Liver (tissue), 9 donors: ENCODE measurements around the gene UBQLN1. TPM values are rescaled to one million over a fixed set of nuclear protein-coding genes. Genes with fewer than 3 reads are reported as not detected.

Experiments
- DNase-seq: peaks from one replicate; pipeline ENCODE4 v3.0.0-alpha.2; 2017; ENCODE audit warnings: low spot score
- H3K27ac ChIP-seq, 2 donors: one replicate each; pipeline ENCODE4 v1.7.0; 2013; ENCODE audit warnings: inconsistent platforms in 2 of 2, low read length in 2 of 2, control low read depth in 1 of 2, low read depth in 1 of 2, mild to moderate bottlenecking in 1 of 2
- H3K27me3 ChIP-seq, 4 donors: one replicate each; pipeline versions ENCODE4 v1.6.1 to v1.7.0; 2013; ENCODE audit warnings: low read length in 3 of 4, inconsistent platforms in 1 of 4, mild to moderate bottlenecking in 1 of 4, moderate library complexity in 1 of 4; ENCODE audit not compliant: control insufficient read depth in 4 of 4, insufficient read depth in 4 of 4
- H3K36me3 ChIP-seq, 4 donors: one replicate each; pipeline versions ENCODE4 v1.6.1 to v1.7.0; 2013; ENCODE audit warnings: low read length in 3 of 4, mild to moderate bottlenecking in 3 of 4, low read depth in 1 of 4, moderate library complexity in 1 of 4; ENCODE audit not compliant: control insufficient read depth in 4 of 4, insufficient read depth in 3 of 4
- H3K4me1 ChIP-seq, 4 donors: one replicate each; pipeline versions ENCODE4 v1.6.1 to v1.7.0; 2013; ENCODE audit warnings: low read length in 3 of 4, mild to moderate bottlenecking in 3 of 4, moderate library complexity in 1 of 4; ENCODE audit not compliant: control insufficient read depth in 4 of 4, insufficient read depth in 4 of 4
- H3K4me3 ChIP-seq, 3 donors: one replicate each; pipeline versions ENCODE4 v1.6.1 to v1.7.0; 2013; ENCODE audit warnings: low read length in 3 of 3, control low read depth in 1 of 3, low read depth in 1 of 3, mild to moderate bottlenecking in 1 of 3
- H3K9ac ChIP-seq, 2 donors: one replicate each; pipeline ENCODE4 v1.7.0; 2013; ENCODE audit warnings: low read length in 2 of 2, mild to moderate bottlenecking in 2 of 2, moderate library complexity in 2 of 2, control low read depth in 1 of 2, low read depth in 1 of 2
- H3K9me3 ChIP-seq, 4 donors: one replicate each; pipeline versions ENCODE4 v1.6.1 to v1.7.0; 2013; ENCODE audit warnings: low read length in 3 of 4; ENCODE audit not compliant: control insufficient read depth in 4 of 4
- EGR1 ChIP-seq, 2 donors: IDR thresholded peaks; 2 replicates each; pipeline ENCODE4 v1.6.1; 2016 to 2018; ENCODE audit warnings: antibody characterized with exemption in 2 of 2, low read depth in 2 of 2
- FOXA1 ChIP-seq: IDR thresholded peaks from 2 replicates; pipeline ENCODE4 v1.6.1; 2016; ENCODE audit warnings: antibody characterized with exemption
- FOXA2 ChIP-seq: IDR thresholded peaks from 2 replicates; pipeline ENCODE4 v1.6.1; 2016; ENCODE audit warnings: antibody characterized with exemption
- GABPA ChIP-seq, 2 donors: IDR thresholded peaks in 1 of 2; conservative IDR thresholded peaks in 1 of 2; 2 replicates each; pipeline ENCODE4 v1.6.1; 2016; ENCODE audit warnings: antibody characterized with exemption in 2 of 2, mild to moderate bottlenecking in 1 of 2, moderate library complexity in 1 of 2
- HNF4A ChIP-seq, 2 donors: conservative IDR thresholded peaks; 2 replicates each; pipeline ENCODE4 v1.6.1; 2016; ENCODE audit warnings: antibody characterized with exemption in 2 of 2, mild to moderate bottlenecking in 2 of 2
- HNF4G ChIP-seq: IDR thresholded peaks from 2 replicates; pipeline ENCODE4 v1.6.1; 2016; ENCODE audit warnings: antibody characterized with exemption
- JUND ChIP-seq, 2 donors: IDR thresholded peaks; 2 replicates each; pipeline ENCODE4 v1.6.1; 2016; ENCODE audit warnings: antibody characterized with exemption in 2 of 2
- NR2F2 ChIP-seq: IDR thresholded peaks from 2 replicates; pipeline ENCODE4 v1.6.1; 2016; ENCODE audit warnings: antibody characterized with exemption
- RAD21 ChIP-seq, 2 donors: IDR thresholded peaks; 2 replicates each; pipeline ENCODE4 v1.6.1; 2016; ENCODE audit warnings: antibody characterized with exemption in 2 of 2, mild to moderate bottlenecking in 2 of 2
- RXRA ChIP-seq, 2 donors: IDR thresholded peaks; 2 replicates each; pipeline ENCODE4 v1.6.1; 2017 to 2018; ENCODE audit warnings: antibody characterized with exemption in 2 of 2, mild to moderate bottlenecking in 1 of 2
- SP1 ChIP-seq: IDR thresholded peaks from 2 replicates; pipeline ENCODE4 v1.6.1; 2018; ENCODE audit warnings: antibody characterized with exemption, mild to moderate bottlenecking
- TAF1 ChIP-seq: conservative IDR thresholded peaks from 2 replicates; pipeline ENCODE4 v1.6.1; 2016; ENCODE audit warnings: antibody characterized with exemption, mild to moderate bottlenecking
- YY1 ChIP-seq: IDR thresholded peaks from 2 replicates; pipeline ENCODE4 v1.6.1; 2016; ENCODE audit warnings: antibody characterized with exemption, mild to moderate bottlenecking
- WGBS: extraction: QIAGEN DNeasy Blood & Tissue Kit; methylation state at CpG from one replicate; pipeline ENCODE4 v1.1.7; 2013; 5-methylcytosine and 5-hydroxymethylcytosine counted together
- polyA plus RNA-seq, 2 donors: library from polyadenylated mRNA; stranded (reverse) in 1 of 2; unstranded in 1 of 2; fragments of 200-250 nt in 1 of 2; fragments of >200 nt in 1 of 2; fragmentation: Nextera tagmentation in 1 of 2; extraction: Ambion mirVana in 1 of 2; gene quantifications; one replicate each; pipeline versions ENCODE4 v1.2.1 to v1.2.3, GENCODE V29; 2013 to 2015
- total RNA-seq, 2 donors: library from RNA; depleted of rRNA; stranded (reverse); fragments of >200 nt; gene quantifications; one replicate each; pipeline ENCODE4 v1.2.3, GENCODE V29; 2014
- TF ChIP-seq, protein P1 (sequence below): fragments of 150-350 bp; IDR thresholded peaks from 2 replicates; pipeline ENCODE4 v1.5.1; 2017; ENCODE audit warnings: improper control_type of control experiment, low read depth, low read length; ENCODE audit not compliant: missing input control
- TF ChIP-seq, protein P2 (sequence below): IDR thresholded peaks from 2 replicates; pipeline ENCODE4 v1.6.1; 2016; ENCODE audit warnings: antibody characterized with exemption
- TF ChIP-seq, protein P3 (sequence below): IDR thresholded peaks from 2 replicates; pipeline ENCODE4 v1.6.1; 2016; ENCODE audit warnings: antibody characterized with exemption
- TF ChIP-seq, protein P4 (sequence below): IDR thresholded peaks from 2 replicates; pipeline ENCODE4 v1.6.1; 2016; ENCODE audit warnings: antibody characterized with exemption
- TF ChIP-seq, protein P5 (sequence below): IDR thresholded peaks from 2 replicates; pipeline ENCODE4 v1.6.1; 2016; ENCODE audit warnings: antibody characterized with exemption, mild to moderate bottlenecking
- donor health status: healthy.
- donor health status: healthy.
- donor health status: healthy.
- donor health status: healthy.
- donor health status: healthy.

Gene UBQLN1
- total and polyA plus RNA-seq, 4 donors = 42.7 to 88.8 (median 63.1) TPM

DNA sequence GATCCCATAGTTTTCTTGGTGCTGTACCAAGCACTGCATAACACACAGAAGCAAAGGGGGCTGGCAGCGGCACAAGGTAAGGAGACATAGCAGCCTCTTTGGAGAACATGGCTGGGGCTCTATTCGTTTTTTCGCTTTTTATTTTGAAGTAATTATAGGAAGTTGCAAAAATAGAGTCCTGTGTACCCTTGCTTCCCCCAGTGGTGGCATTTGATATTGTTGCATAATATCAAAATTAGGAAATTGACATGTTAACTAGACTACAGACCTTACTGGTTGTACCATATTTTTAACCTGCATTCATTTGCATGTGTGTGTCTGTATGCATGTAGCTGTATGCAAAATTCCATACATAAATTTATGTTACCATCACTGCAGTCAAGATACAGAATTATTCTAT is 6.6 kb upstream of the UBQLN1 start:
- 78% methylated on average over 3 of the region's 3 CpGs for WGBS
- H3K27me3 ChIP-seq = no peaks in the 10 kb centered on the region
- TF ChIP-seq RXRA (IDR thresholded peaks at IDR 0.05) = no peak
- TF ChIP-seq, protein P1, sequence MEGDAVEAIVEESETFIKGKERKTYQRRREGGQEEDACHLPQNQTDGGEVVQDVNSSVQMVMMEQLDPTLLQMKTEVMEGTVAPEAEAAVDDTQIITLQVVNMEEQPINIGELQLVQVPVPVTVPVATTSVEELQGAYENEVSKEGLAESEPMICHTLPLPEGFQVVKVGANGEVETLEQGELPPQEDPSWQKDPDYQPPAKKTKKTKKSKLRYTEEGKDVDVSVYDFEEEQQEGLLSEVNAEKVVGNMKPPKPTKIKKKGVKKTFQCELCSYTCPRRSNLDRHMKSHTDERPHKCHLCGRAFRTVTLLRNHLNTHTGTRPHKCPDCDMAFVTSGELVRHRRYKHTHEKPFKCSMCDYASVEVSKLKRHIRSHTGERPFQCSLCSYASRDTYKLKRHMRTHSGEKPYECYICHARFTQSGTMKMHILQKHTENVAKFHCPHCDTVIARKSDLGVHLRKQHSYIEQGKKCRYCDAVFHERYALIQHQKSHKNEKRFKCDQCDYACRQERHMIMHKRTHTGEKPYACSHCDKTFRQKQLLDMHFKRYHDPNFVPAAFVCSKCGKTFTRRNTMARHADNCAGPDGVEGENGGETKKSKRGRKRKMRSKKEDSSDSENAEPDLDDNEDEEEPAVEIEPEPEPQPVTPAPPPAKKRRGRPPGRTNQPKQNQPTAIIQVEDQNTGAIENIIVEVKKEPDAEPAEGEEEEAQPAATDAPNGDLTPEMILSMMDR = peak; percentile 21
- TF ChIP-seq RAD21 (IDR thresholded peaks at IDR 0.05) = peak; percentile 40 to 41

DNA sequence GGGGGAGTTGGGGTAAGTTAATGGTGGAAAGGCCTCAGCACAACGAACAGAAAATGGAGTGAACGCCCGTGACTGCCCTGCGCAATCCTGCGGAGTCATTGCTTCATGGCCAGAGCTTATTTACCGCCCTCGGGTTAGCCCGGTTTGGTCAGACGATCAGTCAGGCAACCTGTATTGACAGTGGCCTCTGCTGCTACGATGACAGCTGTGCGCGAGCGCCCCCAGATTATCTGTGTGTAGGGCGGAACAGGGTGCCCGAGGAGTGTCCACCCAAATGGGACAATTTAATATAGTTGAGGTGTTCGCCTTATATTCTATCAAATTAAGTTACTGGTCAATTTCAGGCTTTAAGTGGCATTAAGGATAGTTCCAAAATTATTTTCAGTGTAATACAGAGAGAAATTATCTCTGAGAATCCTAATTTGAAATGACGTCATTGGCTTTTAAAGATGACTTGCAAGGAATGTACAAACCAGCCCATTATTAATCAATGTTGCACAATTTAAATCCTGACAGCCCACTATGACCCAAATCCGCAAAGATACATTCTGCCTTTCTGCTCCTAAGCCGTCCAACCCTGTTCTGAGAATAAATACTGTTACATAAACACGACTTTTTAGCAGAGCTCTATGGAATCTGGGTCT is 879 bp upstream of the UBQLN1 start:
- Histone ChIP-seq H3K4me1 (peaks cover 4 to 24% (median 5%) of the 10 kb centered on the region in 4 donors), H3K9me3 (no peaks in the 10 kb centered on the region), H3K27ac (peak overlapping the region; percentile 99 to 100), H3K27me3 (no peaks in the 10 kb centered on the region), H3K4me3 (peak overlapping the region; percentile 82 to 93 (median 86)), H3K36me3 (no peaks in the 10 kb centered on the region), H3K9ac (peak overlapping the region; percentile 100)
- peak; percentile 85 for DNase-seq
- TF ChIP-seq, protein P2, sequence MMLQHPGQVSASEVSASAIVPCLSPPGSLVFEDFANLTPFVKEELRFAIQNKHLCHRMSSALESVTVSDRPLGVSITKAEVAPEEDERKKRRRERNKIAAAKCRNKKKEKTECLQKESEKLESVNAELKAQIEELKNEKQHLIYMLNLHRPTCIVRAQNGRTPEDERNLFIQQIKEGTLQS = no peak
- TF ChIP-seq EGR1 (IDR thresholded peaks at IDR 0.05; ENCODE audit: low read depth in 2 of 2) (no peak), TAF1 (peak; percentile 83), HNF4A (conservative IDR thresholded peaks at IDR 0.05) (peak in 1 of 2 donors; percentile 21), FOXA1 (peak; percentile 80), YY1 (peak; percentile 64), FOXA2 (peak; percentile 93), HNF4G (no peak), GABPA (IDR thresholded peaks at IDR 0.05 in 1 of 2, conservative IDR thresholded peaks at IDR 0.05 in 1 of 2) (no peak), RAD21 (IDR thresholded peaks at IDR 0.05) (peak; percentile 44 to 66), NR2F2 (no peak), JUND (IDR thresholded peaks at IDR 0.05) (peak in 1 of 2 donors; percentile 72), RXRA (IDR thresholded peaks at IDR 0.05) (peak; percentile 60 to 82), SP1 (peak; percentile 24)
- TF ChIP-seq, protein P3, sequence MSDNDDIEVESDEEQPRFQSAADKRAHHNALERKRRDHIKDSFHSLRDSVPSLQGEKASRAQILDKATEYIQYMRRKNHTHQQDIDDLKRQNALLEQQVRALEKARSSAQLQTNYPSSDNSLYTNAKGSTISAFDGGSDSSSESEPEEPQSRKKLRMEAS = peak; percentile 16
- TF ChIP-seq, protein P4, sequence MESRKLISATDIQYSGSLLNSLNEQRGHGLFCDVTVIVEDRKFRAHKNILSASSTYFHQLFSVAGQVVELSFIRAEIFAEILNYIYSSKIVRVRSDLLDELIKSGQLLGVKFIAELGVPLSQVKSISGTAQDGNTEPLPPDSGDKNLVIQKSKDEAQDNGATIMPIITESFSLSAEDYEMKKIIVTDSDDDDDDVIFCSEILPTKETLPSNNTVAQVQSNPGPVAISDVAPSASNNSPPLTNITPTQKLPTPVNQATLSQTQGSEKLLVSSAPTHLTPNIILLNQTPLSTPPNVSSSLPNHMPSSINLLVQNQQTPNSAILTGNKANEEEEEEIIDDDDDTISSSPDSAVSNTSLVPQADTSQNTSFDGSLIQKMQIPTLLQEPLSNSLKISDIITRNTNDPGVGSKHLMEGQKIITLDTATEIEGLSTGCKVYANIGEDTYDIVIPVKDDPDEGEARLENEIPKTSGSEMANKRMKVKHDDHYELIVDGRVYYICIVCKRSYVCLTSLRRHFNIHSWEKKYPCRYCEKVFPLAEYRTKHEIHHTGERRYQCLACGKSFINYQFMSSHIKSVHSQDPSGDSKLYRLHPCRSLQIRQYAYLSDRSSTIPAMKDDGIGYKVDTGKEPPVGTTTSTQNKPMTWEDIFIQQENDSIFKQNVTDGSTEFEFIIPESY = no peak
- TF ChIP-seq, protein P1 = peak; percentile 10
- TF ChIP-seq, protein P5, sequence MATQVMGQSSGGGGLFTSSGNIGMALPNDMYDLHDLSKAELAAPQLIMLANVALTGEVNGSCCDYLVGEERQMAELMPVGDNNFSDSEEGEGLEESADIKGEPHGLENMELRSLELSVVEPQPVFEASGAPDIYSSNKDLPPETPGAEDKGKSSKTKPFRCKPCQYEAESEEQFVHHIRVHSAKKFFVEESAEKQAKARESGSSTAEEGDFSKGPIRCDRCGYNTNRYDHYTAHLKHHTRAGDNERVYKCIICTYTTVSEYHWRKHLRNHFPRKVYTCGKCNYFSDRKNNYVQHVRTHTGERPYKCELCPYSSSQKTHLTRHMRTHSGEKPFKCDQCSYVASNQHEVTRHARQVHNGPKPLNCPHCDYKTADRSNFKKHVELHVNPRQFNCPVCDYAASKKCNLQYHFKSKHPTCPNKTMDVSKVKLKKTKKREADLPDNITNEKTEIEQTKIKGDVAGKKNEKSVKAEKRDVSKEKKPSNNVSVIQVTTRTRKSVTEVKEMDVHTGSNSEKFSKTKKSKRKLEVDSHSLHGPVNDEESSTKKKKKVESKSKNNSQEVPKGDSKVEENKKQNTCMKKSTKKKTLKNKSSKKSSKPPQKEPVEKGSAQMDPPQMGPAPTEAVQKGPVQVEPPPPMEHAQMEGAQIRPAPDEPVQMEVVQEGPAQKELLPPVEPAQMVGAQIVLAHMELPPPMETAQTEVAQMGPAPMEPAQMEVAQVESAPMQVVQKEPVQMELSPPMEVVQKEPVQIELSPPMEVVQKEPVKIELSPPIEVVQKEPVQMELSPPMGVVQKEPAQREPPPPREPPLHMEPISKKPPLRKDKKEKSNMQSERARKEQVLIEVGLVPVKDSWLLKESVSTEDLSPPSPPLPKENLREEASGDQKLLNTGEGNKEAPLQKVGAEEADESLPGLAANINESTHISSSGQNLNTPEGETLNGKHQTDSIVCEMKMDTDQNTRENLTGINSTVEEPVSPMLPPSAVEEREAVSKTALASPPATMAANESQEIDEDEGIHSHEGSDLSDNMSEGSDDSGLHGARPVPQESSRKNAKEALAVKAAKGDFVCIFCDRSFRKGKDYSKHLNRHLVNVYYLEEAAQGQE = peak; percentile 83
- WGBS = 12% methylated on average over 20 of the region's 20 CpGs

More for the DNA sequence above, 6.6 kb upstream of the UBQLN1 start:
- no peak overlapping the region for H3K4me3 ChIP-seq
- no peak for DNase-seq
- no peaks in the 10 kb centered on the region for H3K4me1 ChIP-seq
- H3K9ac ChIP-seq = no peak overlapping the region
- H3K27ac ChIP-seq = no peak overlapping the region
- no peaks in the 10 kb centered on the region for H3K9me3 ChIP-seq
- no peaks in the 10 kb centered on the region for H3K36me3 ChIP-seq
